ENCODE data around the gene PIPOX.

The PIPOX gene

DNA sequence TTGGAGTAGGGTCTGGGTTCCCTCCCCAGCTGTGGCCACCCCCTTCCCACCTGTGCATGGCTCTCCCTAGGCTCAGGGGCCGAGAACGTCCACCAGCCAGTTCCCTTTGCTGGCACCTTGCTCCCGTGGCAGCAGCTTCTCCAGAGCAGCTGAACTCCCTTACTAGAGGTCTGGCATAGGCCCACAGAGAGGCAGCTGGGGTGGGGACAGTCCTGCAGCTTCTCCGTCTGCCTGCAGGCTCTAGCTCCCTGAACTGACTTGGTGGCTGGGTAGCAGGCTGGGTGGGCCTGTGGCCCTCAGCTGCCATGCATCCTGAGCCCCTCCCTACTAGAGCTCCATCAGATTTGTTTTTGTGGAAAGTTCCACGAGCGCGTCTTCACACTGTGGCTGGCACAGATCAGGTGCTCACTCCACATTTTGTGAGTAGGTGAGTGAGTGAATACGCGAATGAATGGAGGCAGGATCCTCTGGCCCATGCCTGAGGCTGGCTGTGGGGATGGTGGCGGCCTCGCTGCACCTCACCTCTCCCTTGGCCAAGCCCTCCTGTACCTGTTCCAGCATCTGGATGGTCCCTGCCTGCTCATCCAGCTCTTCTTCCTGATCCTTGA is 51.3 kb downstream of the PIPOX start:
- no peak for DNase-seq (ENCODE audit: low read depth in 1 of 2, low spot score in 1 of 2)

DNA sequence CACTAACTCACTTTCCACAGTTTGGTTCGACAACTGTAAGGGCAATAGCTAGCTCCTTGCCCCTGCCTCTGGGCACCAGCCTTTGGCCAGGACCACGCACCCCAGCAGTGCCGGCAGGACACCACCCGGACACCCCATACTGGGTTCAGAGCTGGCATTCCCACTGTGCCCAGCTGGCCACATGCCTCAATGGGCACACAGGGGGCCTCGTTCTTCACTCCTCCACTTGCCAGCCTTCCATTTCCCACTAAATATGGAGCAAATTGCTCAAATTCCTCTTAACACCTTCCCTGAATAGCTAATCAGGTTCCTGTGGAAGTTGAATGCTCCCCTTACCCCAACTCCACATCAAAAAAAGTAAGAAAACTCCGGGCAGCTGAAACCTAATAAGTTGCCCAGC is 52.5 kb downstream of the PIPOX start:
- no peak for DNase-seq (ENCODE audit: low read depth in 1 of 2, low spot score in 1 of 2)

DNA sequence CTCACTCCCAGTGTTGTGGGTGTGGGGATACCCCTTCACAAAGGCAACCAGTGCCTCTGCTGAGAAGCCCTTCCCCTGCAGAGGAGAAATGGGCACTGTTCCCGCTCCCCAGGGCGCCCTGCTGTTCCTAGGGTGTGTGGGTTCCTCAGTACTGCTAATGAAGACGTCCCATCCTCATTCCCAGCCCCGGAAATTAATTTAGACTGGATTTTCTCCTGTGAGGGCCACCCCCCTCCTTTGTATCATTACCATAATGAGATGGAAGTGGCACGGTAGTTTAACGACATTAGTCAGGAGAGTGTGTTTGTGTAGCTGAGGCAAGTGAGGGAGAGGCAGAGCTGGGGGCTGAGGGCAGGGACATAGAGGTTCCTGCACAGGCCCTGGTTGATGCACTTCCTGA is 53.2 kb downstream of the PIPOX start:
- DNase-seq (ENCODE audit: low read depth in 1 of 2, low spot score in 1 of 2), result no peak

DNA sequence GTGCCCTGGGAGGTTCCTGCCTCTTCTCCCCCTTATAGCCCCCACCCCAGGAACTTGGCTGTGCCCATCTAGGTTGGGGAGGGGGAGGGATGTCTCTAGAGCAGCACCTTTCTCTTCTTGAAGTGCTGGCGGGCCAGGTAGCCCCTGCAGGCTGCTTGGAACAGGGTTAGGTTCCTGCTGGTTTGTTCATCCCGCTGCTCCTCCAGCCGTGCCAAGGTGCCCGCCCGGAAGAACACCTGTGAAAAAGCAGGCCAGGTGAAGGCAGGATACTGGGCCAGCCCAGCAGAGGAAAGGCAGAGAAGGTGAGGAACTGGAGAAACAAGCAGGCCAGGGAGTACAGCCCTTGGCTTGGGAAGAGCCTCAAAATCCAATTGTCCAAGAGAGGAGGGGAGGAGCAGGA is 56.6 kb downstream of the PIPOX start:
- DNase-seq (ENCODE audit: low read depth in 1 of 2, low spot score in 1 of 2), result no peak

DNA sequence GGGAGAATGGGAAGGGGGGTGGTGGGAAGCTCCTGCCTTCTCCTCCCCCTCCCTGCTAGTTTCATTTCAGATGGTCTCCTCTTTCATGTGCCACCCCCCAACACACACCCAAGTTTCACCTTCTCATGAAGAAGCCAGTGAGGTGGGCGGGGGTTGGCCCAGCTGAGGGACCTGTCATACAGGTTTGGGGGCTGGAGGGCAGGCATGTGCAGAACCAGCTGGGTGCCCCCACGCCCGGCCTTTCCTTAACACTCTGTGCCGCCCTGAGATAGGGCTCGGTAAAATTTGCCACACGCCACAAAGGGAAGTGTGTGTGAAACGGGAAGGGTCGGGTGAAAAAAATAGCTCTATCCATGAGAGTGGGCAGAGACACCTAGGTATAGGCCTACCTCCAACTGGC is 57.4 kb downstream of the PIPOX start:
- DNase-seq (ENCODE audit: low read depth in 1 of 2, low spot score in 1 of 2), result no peak

GRCh38 chr17:29102046-29102445 is 59.1 kb downstream of the PIPOX start:
- no peak for DNase-seq (ENCODE audit: low read depth in 1 of 2, low spot score in 1 of 2)

DNA sequence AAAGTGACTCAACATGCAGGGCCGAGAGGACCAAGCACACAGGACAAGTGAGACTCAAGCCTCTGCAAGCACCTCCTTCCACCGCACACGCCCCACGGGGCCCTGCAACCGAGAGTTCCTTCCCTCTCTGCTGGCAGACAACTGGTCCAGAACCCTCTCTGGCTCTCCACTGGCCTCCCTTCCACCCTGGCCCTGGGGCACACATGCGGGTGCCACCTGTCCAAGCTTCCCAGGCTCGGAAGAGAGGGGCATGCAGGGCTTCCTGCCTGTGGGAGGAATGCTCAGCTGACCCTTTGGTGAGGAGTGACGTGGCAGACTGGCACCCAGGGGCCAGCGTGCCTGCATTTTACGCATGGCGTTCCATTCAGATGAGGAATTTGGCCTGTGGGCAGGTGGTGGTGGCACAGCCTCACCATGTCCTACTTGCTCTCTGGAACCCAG is 59.8 kb downstream of the PIPOX start:
- no peak for DNase-seq (ENCODE audit: low read depth in 1 of 2, low spot score in 1 of 2)

DNA sequence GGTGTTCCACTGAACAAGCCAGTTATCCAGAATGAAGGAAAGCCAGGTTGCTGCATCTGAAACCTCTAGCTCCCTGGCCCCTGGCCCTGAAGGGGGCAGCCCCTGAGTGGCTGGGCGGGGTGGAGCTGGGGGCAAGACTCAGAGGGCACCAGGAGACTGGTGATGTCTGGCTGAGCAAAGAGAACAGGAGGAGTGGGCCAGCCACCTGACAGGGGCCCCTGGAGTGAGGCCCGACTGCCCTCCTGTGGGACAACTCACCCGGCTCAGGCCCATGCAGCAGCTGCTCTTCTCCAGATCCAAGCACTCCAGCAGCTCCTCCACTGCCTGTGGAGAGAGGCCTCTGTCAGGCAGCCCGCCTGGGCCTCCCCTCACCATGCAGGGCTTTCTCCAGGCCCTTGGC is 60.4 kb downstream of the PIPOX start:
- no peak for DNase-seq (ENCODE audit: low read depth in 1 of 2, low spot score in 1 of 2)

Data from activated CD4-positive, alpha-beta T cell treated with anti-CD3 and anti-CD28 coated beads, Interleukin-2, amount 50 U/mL, for 24 hours (primary cell).